ENCODE results near the gene PCCA. TPM values are rescaled to one million over a fixed set of nuclear protein-coding genes. Genes with fewer than 3 reads are reported as not detected.
A peak's percentile ranks its signal among the peaks of the same experiment; 100 is the strongest.

Gene PCCA
- total RNA-seq, 1 experiment from 2014 or later: 39.9 TPM

GRCh38 chr13:100156788-100157187 is 67.9 kb downstream of the PCCA start:
- POLR2A ChIA-PET: no interaction called here
- Histone ChIP-seq H3K4me3 (ENCODE audit: low read depth, low read length) (no peak overlapping the region), H3K36me3 (ENCODE audit: control insufficient read depth, insufficient read depth, low read length) (no peaks in the 10 kb centered on the region), H3K4me1 (no peaks in the 10 kb centered on the region; the same call in 1 of the 2 replicates), H3K9me3 (no peaks in the 10 kb centered on the region), H3K27me3 (replicated peaks; ENCODE audit: control insufficient read depth, insufficient read depth, low read length) (no peaks in the 10 kb centered on the region)
- Mint-ChIP-seq H3K9me3 (ENCODE audit: unreplicated experiment) (no peaks in the 10 kb centered on the region), H3K36me3 (ENCODE audit: insufficient read depth, unreplicated experiment) (peaks cover 6% of the 10 kb centered on the region), H3K27ac (ENCODE audit: unreplicated experiment) (no peak overlapping the region), H3K4me3 (ENCODE audit: unreplicated experiment) (no peak overlapping the region), H3K27me3 (ENCODE audit: insufficient read depth, unreplicated experiment) (no peaks in the 10 kb centered on the region), H3K4me1 (ENCODE audit: low read depth, unreplicated experiment) (no peaks in the 10 kb centered on the region)
- intact Hi-C loops (cut with micrococcal nuclease; ENCODE audit: unreplicated experiment): loop anchor here (10.0 kb wide), 1 partner anchor 358 kb away; no protein-coding TSS in a partner anchor
- TF ChIP-seq, protein P1, sequence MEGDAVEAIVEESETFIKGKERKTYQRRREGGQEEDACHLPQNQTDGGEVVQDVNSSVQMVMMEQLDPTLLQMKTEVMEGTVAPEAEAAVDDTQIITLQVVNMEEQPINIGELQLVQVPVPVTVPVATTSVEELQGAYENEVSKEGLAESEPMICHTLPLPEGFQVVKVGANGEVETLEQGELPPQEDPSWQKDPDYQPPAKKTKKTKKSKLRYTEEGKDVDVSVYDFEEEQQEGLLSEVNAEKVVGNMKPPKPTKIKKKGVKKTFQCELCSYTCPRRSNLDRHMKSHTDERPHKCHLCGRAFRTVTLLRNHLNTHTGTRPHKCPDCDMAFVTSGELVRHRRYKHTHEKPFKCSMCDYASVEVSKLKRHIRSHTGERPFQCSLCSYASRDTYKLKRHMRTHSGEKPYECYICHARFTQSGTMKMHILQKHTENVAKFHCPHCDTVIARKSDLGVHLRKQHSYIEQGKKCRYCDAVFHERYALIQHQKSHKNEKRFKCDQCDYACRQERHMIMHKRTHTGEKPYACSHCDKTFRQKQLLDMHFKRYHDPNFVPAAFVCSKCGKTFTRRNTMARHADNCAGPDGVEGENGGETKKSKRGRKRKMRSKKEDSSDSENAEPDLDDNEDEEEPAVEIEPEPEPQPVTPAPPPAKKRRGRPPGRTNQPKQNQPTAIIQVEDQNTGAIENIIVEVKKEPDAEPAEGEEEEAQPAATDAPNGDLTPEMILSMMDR (IDR thresholded peaks at IDR 0.05; ENCODE audit: insufficient read depth in 1 of 2, low read depth in 1 of 2, low read length in 1 of 2, severe bottlenecking in 1 of 2, unreplicated experiment in 1 of 2): no peak
- no peak for DNase-seq
- BruUV-seq (replicated peaks): no TSS peak
- CTCF ChIA-PET: no interaction called here

DNA sequence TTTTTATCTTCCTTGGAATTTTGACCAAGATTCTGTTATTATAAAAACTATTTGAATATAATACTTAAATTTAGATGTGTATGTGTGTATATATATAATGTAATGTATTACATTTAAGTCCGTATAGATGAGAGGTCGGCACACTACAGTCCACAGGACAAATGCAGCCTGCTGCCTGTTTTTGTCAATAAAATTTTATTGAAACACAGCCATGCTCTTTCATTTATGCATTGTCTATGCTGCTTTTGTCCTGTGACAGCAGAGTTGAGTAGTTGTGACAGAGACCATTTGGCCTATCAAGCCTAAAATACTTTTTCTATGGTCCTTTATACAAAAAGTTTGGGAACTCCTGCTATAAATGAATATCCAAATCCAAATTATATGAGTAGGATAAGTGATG is 69.7 kb downstream of the PCCA start:
- POLR2A ChIA-PET: no interaction called here
- intact Hi-C loops (cut with micrococcal nuclease; ENCODE audit: unreplicated experiment): loop anchor here (10.0 kb wide), 1 partner anchor 356 kb away; no protein-coding TSS in a partner anchor
- TF ChIP-seq, protein P1 (IDR thresholded peaks at IDR 0.05; ENCODE audit: insufficient read depth in 1 of 2, low read depth in 1 of 2, low read length in 1 of 2, severe bottlenecking in 1 of 2, unreplicated experiment in 1 of 2): no peak
- no peaks in the 10 kb centered on the region for H3K27me3 Mint-ChIP-seq (ENCODE audit: insufficient read depth, unreplicated experiment)
- H3K9me3 ChIP-seq: no peaks in the 10 kb centered on the region
- no peak overlapping the region for H3K27ac Mint-ChIP-seq (ENCODE audit: unreplicated experiment)
- H3K36me3 Mint-ChIP-seq (ENCODE audit: insufficient read depth, unreplicated experiment): peaks cover 6% of the 10 kb centered on the region
- H3K4me1 ChIP-seq: no peaks in the 10 kb centered on the region; the same call in 1 of the 2 replicates
- H3K4me3 Mint-ChIP-seq (ENCODE audit: unreplicated experiment): no peak overlapping the region
- DNase-seq: no peak
- no peaks in the 10 kb centered on the region for H3K9me3 Mint-ChIP-seq (ENCODE audit: unreplicated experiment)
- H3K4me1 Mint-ChIP-seq (ENCODE audit: low read depth, unreplicated experiment): no peaks in the 10 kb centered on the region
- no peak overlapping the region for H3K4me3 ChIP-seq (ENCODE audit: low read depth, low read length)
- CTCF ChIA-PET: no interaction called here
- no peaks in the 10 kb centered on the region for H3K36me3 ChIP-seq (ENCODE audit: control insufficient read depth, insufficient read depth, low read length)
- H3K27me3 ChIP-seq (replicated peaks; ENCODE audit: control insufficient read depth, insufficient read depth, low read length): no peaks in the 10 kb centered on the region
- no TSS peak for BruUV-seq (replicated peaks)

- Histone ChIP-seq H3K4me3 (ENCODE audit: low read depth, low read length) (no peak overlapping the region), H3K4me1 (no peaks in the 10 kb centered on the region; the same call in 1 of the 2 replicates), H3K27me3 (replicated peaks; ENCODE audit: control insufficient read depth, insufficient read depth, low read length) (no peaks in the 10 kb centered on the region), H3K9me3 (no peaks in the 10 kb centered on the region), H3K36me3 (ENCODE audit: control insufficient read depth, insufficient read depth, low read length) (no peaks in the 10 kb centered on the region)
- H3K36me3 Mint-ChIP-seq (ENCODE audit: insufficient read depth, unreplicated experiment): peaks cover 6% of the 10 kb centered on the region
- ChIA-PET CTCF (no interaction called here), POLR2A (no interaction called here)
- no peak for DNase-seq
- intact Hi-C loops (cut with micrococcal nuclease; ENCODE audit: unreplicated experiment): loop anchor here (10.0 kb wide), 1 partner anchor 355 kb away; no protein-coding TSS in a partner anchor
- H3K27ac Mint-ChIP-seq (ENCODE audit: unreplicated experiment): peak overlapping the region; percentile 17
- TF ChIP-seq, protein P1 (IDR thresholded peaks at IDR 0.05; ENCODE audit: insufficient read depth in 1 of 2, low read depth in 1 of 2, low read length in 1 of 2, severe bottlenecking in 1 of 2, unreplicated experiment in 1 of 2): no peak
- H3K4me1 Mint-ChIP-seq (ENCODE audit: low read depth, unreplicated experiment): no peaks in the 10 kb centered on the region
- no peaks in the 10 kb centered on the region for H3K27me3 Mint-ChIP-seq (ENCODE audit: insufficient read depth, unreplicated experiment)
- H3K4me3 Mint-ChIP-seq (ENCODE audit: unreplicated experiment): no peak overlapping the region
- H3K9me3 Mint-ChIP-seq (ENCODE audit: unreplicated experiment): no peaks in the 10 kb centered on the region
- BruUV-seq (replicated peaks): no TSS peak
These were observed 70.7 kb downstream of the PCCA start for GRCh38 chr13:100159584-100159983.
